Stimulated activated CD8-positive, alpha-beta memory T cell treated with anti-CD3 and anti-CD28 coated beads, Interleukin-12 subunit alpha, Interleukin-12 subunit beta, amount 100 ng/mL, for 1 hour (primary cell): ENCODE results near the gene MUC13.

Experiments used
- DNase-seq: peaks from one replicate; pipeline ENCODE4 v3.0.0-alpha.2; 2020; ENCODE audit warnings: low read depth

The MUC13 gene

GRCh38 chr3:124896824-124897526, 37.6 kb downstream of the MUC13 start:
- DNase-seq = no peak

- no peak for DNase-seq
Observed at GRCh38 chr3:124895756-124896155, 38.8 kb downstream of the MUC13 start.

- no peak for DNase-seq
Observed at GRCh38 chr3:124893526-124893925, 41.0 kb downstream of the MUC13 start.

- no peak for DNase-seq
Observed at GRCh38 chr3:124890573-124891190, 43.9 kb downstream of the MUC13 start.

- DNase-seq = no peak
Observed at GRCh38 chr3:124888482-124889441, 45.8 kb downstream of the MUC13 start.

GRCh38 chr3:124887932-124888298, 46.6 kb downstream of the MUC13 start:
- DNase-seq = no peak

GRCh38 chr3:124887177-124887931, 47.2 kb downstream of the MUC13 start, which contains the start of gene ITGB5:
Gene ITGB5 (minus strand): TSS chr3:124887365. CDS start chr3:124887000, 365 bp downstream.
- DNase-seq = no peak

GRCh38 chr3:124886168-124887056, 48.1 kb downstream of the MUC13 start:
- no peak for DNase-seq

- no peak for DNase-seq
Observed at GRCh38 chr3:124885466-124886167, 48.9 kb downstream of the MUC13 start.

- DNase-seq = no peak
Observed at GRCh38 chr3:124884474-124885101, 50.0 kb downstream of the MUC13 start.

GRCh38 chr3:124883766-124884473, 50.6 kb downstream of the MUC13 start:
- no peak for DNase-seq

- no peak for DNase-seq
Observed at GRCh38 chr3:124882816-124883747, 51.5 kb downstream of the MUC13 start.

- DNase-seq = no peak
Observed at GRCh38 chr3:124881976-124882697, 52.4 kb downstream of the MUC13 start.

GRCh38 chr3:124879337-124879680, 55.2 kb downstream of the MUC13 start:
- DNase-seq = no peak

GRCh38 chr3:124878561-124879336, 55.8 kb downstream of the MUC13 start:
- DNase-seq = no peak

GRCh38 chr3:124877674-124878073, 56.9 kb downstream of the MUC13 start:
- no peak for DNase-seq
